HEK293T (cell line): ENCODE data around the gene CABP5.

ENCODE experiments used
- ARNT ChIP-seq: fragments of 450-650 bp; IDR thresholded peaks from 2 replicates; pipeline ENCODE4 v1.6.1; 2017; ENCODE audit warnings: mild to moderate bottlenecking
- SP1 ChIP-seq: fragments of 450-650 bp; IDR thresholded peaks from 2 replicates; pipeline ENCODE4 v1.6.1; 2017

GRCh38 chr19:47998800-47999199 lies 45.1 kb downstream of the CABP5 start:
- TF ChIP-seq SP1 (no peak), ARNT (no peak)
